Ishikawa (cell line): ENCODE measurements around the gene RAB17.

ENCODE experiments used
- CEBPB ChIP-seq: IDR thresholded peaks from 2 replicates; pipeline ENCODE4 v1.6.1; 2012
- CREB1 ChIP-seq: IDR thresholded peaks from 2 replicates; pipeline ENCODE4 v1.6.1; 2012; ENCODE audit warnings: low read depth
- EGR1 ChIP-seq: IDR thresholded peaks from 2 replicates; pipeline ENCODE4 v1.6.1; 2012
- EP300 ChIP-seq: IDR thresholded peaks from 2 replicates; pipeline ENCODE4 v1.6.1; 2012; ENCODE audit warnings: borderline replicate concordance
- FOXM1 ChIP-seq: IDR thresholded peaks from 2 replicates; pipeline ENCODE4 v1.6.1; 2012; ENCODE audit warnings: low read depth, borderline replicate concordance
- MAX ChIP-seq: IDR thresholded peaks from 2 replicates; pipeline ENCODE4 v1.6.1; 2012
- NFIC ChIP-seq: IDR thresholded peaks from 2 replicates; pipeline ENCODE4 v1.6.1; 2012
- RAD21 ChIP-seq: IDR thresholded peaks from 2 replicates; pipeline ENCODE4 v1.6.1; 2012; ENCODE audit warnings: low read depth
- TAF1 ChIP-seq: IDR thresholded peaks from 2 replicates; pipeline ENCODE4 v1.6.1; 2012; ENCODE audit warnings: low read depth, mild to moderate bottlenecking
- TCF12 ChIP-seq: IDR thresholded peaks from 2 replicates; pipeline ENCODE4 v1.6.1; 2012; ENCODE audit warnings: low read depth
- TEAD4 ChIP-seq: IDR thresholded peaks from 2 replicates; pipeline ENCODE4 v1.6.1; 2012
- USF1 ChIP-seq: IDR thresholded peaks from 2 replicates; pipeline ENCODE4 v1.6.1; 2012
- YY1 ChIP-seq: IDR thresholded peaks from 2 replicates; pipeline ENCODE4 v1.6.1; 2012; ENCODE audit warnings: low read depth
- ZBTB7A ChIP-seq: IDR thresholded peaks from 2 replicates; pipeline ENCODE4 v1.6.1; 2012; ENCODE audit warnings: low read depth
- TF ChIP-seq, protein P1 (sequence below): IDR thresholded peaks from 2 replicates; pipeline ENCODE4 v1.6.1; 2012; ENCODE audit warnings: low read depth, mild to moderate bottlenecking

Gene RAB17

DNA sequence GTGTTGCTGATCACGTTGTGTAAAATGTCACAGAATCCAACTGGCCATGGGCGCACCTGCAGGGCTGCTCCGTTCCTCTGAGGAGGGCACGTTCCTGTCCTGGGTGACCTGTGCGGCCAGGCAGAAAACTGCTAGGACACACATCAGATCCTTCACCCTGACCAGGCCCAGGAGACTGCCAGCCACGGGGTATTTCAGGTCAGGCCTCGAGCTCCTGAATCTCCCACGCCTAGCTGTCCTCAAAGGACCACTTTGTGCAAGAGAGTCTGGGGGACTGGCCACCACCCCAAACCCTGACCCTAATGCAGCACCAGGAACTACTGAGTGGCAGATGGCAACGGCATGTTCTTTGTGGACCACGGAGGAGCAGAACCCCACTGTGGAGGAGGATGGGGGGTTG is 13.1 kb downstream of the RAB17 start:
- TF ChIP-seq MAX (no peak), CEBPB (no peak)

- TF ChIP-seq FOXM1 (no peak), USF1 (no peak), ZBTB7A (no peak), EP300 (no peak), MAX (no peak), TAF1 (no peak), NFIC (no peak), RAD21 (no peak), EGR1 (no peak), YY1 (no peak), CREB1 (no peak), TCF12 (no peak), CEBPB (no peak), TEAD4 (no peak)
- TF ChIP-seq, protein P1, sequence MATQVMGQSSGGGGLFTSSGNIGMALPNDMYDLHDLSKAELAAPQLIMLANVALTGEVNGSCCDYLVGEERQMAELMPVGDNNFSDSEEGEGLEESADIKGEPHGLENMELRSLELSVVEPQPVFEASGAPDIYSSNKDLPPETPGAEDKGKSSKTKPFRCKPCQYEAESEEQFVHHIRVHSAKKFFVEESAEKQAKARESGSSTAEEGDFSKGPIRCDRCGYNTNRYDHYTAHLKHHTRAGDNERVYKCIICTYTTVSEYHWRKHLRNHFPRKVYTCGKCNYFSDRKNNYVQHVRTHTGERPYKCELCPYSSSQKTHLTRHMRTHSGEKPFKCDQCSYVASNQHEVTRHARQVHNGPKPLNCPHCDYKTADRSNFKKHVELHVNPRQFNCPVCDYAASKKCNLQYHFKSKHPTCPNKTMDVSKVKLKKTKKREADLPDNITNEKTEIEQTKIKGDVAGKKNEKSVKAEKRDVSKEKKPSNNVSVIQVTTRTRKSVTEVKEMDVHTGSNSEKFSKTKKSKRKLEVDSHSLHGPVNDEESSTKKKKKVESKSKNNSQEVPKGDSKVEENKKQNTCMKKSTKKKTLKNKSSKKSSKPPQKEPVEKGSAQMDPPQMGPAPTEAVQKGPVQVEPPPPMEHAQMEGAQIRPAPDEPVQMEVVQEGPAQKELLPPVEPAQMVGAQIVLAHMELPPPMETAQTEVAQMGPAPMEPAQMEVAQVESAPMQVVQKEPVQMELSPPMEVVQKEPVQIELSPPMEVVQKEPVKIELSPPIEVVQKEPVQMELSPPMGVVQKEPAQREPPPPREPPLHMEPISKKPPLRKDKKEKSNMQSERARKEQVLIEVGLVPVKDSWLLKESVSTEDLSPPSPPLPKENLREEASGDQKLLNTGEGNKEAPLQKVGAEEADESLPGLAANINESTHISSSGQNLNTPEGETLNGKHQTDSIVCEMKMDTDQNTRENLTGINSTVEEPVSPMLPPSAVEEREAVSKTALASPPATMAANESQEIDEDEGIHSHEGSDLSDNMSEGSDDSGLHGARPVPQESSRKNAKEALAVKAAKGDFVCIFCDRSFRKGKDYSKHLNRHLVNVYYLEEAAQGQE = no peak
Observed at GRCh38 chr2:237576974-237577373, 13.6 kb downstream of the RAB17 start.

GRCh38 chr2:237575869-237576862 is 14.4 kb downstream of the RAB17 start:
- TF ChIP-seq, protein P1 = no peak
- TF ChIP-seq USF1 (no peak), RAD21 (no peak), CEBPB (no peak), TCF12 (no peak), ZBTB7A (no peak), EGR1 (no peak), FOXM1 (no peak), EP300 (no peak)

DNA sequence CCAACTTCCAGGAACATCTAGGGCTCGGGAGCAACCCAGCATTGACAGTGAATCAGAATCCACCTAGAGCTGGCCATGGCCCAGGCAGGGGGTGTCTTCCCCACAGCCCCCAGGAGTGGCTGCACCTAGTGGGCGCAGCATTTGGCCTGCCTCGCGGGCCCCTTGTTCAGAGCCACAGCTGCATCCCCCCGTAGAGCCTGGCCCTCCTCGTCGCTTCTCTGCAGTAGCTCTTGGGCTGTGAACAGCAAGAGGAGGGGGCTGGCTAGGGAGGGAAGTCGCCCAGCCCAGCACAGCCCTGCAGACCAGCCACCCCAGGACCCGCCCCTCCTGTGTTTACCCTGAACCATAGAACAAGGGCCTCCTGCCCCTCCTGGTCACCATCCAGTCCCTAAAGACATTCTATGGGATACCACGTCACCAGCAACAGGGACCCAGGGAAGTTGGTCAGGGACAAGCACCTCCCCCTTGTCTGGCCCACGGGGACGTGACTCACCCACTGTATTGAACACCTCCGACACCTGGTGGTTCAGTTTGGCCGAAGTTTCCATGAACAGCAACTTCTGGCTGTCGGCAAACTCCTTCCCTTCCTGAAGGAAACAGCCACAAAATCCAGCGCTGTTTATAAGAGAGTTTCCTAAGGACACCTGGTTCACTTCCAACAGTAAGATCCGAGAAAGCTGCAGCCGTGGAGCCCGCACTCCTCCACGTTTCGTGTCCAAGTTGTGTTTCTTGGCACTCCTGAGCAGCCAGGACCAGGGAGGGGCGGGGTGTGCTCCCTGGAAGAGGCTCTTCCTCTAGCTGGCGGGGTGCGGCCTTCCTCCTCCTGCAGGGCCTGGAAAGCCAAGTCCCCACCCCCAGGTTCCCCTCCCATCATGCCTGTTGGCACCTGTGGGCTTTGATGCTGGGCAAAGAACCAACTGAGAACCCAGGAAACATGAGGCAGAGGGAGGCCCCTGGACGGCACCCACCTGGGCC is 15.4 kb downstream of the RAB17 start:
- TF ChIP-seq, protein P1 = no peak
- TF ChIP-seq EGR1 (no peak), USF1 (no peak), TAF1 (no peak), CEBPB (no peak), RAD21 (no peak), TEAD4 (no peak), CREB1 (no peak), ZBTB7A (no peak), FOXM1 (no peak), TCF12 (no peak)
